Nephron (organoid): Measurements from ENCODE around the gene METRN.
A peak's percentile ranks its signal among the peaks of the same experiment; 100 is the strongest.

Experiments
- H3K27ac Mint-ChIP-seq, 3 experiments: 2 replicates each; pipeline ENCODE4 v1.8.0; 2020; ENCODE audit warnings: mixed read lengths in 3 of 3, mild to moderate bottlenecking in 2 of 3, moderate library complexity in 1 of 3
- H3K27me3 Mint-ChIP-seq: 2 replicates; pipeline ENCODE4 v1.8.0; 2021; ENCODE audit warnings: low read depth, mild to moderate bottlenecking, moderate library complexity, mixed read lengths
- H3K36me3 Mint-ChIP-seq: 2 replicates; pipeline ENCODE4 v1.8.0; 2020; ENCODE audit warnings: low read depth, mixed read lengths
- H3K4me1 Mint-ChIP-seq: 2 replicates; pipeline ENCODE4 v1.8.0; 2020; ENCODE audit warnings: mixed read lengths
- H3K4me3 Mint-ChIP-seq, 3 experiments: 2 replicates each; pipeline ENCODE4 v1.8.0; 2020; ENCODE audit warnings: mild to moderate bottlenecking in 3 of 3, mixed read lengths in 3 of 3, moderate library complexity in 2 of 3
- H3K9me3 Mint-ChIP-seq: 2 replicates; pipeline ENCODE4 v1.8.0; 2020; ENCODE audit warnings: mixed read lengths
- TF ChIP-seq, protein P1 (sequence below), 3 experiments: fragments of 200-600 bp; sonication (generic); IDR thresholded peaks; one replicate each; pipeline ENCODE4 v1.5.0; 2021; ENCODE audit warnings: antibody characterized with exemption in 3 of 3; ENCODE audit not compliant: unreplicated experiment in 3 of 3

The METRN gene

GRCh38 chr16:723695-724094 is 8.8 kb downstream of the METRN start:
- Mint-ChIP-seq H3K9me3 (no peaks in the 10 kb centered on the region), H3K36me3 (no peaks in the 10 kb centered on the region), H3K4me1 (peaks cover 11% of the 10 kb centered on the region), H3K4me3 (no peak overlapping the region), H3K27ac (no peak overlapping the region), H3K27me3 (peaks cover 12% of the 10 kb centered on the region)
- TF ChIP-seq, protein P1, sequence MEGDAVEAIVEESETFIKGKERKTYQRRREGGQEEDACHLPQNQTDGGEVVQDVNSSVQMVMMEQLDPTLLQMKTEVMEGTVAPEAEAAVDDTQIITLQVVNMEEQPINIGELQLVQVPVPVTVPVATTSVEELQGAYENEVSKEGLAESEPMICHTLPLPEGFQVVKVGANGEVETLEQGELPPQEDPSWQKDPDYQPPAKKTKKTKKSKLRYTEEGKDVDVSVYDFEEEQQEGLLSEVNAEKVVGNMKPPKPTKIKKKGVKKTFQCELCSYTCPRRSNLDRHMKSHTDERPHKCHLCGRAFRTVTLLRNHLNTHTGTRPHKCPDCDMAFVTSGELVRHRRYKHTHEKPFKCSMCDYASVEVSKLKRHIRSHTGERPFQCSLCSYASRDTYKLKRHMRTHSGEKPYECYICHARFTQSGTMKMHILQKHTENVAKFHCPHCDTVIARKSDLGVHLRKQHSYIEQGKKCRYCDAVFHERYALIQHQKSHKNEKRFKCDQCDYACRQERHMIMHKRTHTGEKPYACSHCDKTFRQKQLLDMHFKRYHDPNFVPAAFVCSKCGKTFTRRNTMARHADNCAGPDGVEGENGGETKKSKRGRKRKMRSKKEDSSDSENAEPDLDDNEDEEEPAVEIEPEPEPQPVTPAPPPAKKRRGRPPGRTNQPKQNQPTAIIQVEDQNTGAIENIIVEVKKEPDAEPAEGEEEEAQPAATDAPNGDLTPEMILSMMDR (IDR thresholded peaks at IDR 0.05; ENCODE audit: unreplicated experiment in 3 of 3): no peak

GRCh38 chr16:724188-725040 is 9.5 kb downstream of the METRN start:
- Mint-ChIP-seq H3K4me1 (peaks cover 5% of the 10 kb centered on the region), H3K4me3 (no peak overlapping the region), H3K9me3 (no peaks in the 10 kb centered on the region), H3K27ac (no peak overlapping the region), H3K36me3 (no peaks in the 10 kb centered on the region), H3K27me3 (peaks cover 13% of the 10 kb centered on the region)
- TF ChIP-seq, protein P1 (IDR thresholded peaks at IDR 0.05; ENCODE audit: unreplicated experiment in 3 of 3): no peak

DNA sequence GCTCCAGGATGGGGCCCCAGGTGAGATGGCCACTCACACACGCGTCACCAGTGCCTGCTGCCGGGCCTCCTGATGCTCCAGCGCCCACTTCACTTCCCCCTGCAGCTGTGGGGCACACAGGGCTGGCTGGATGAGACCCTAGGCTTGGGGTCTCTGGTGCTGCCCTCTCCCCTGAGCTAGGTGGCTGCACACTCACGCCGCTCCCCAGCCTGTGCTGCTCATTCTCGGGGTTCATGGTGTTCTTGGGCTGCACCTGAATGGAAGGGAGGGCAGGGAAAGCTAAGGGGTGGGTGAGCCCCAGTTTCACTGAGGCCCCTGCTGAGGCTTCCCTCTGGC is 10.1 kb downstream of the METRN start:
- Mint-ChIP-seq H3K4me3 (peak overlapping the region; percentile 37 to 71 (median 58)), H3K4me1 (peaks cover 5% of the 10 kb centered on the region), H3K36me3 (no peaks in the 10 kb centered on the region), H3K27ac (no peak overlapping the region), H3K27me3 (peaks cover 13% of the 10 kb centered on the region), H3K9me3 (no peaks in the 10 kb centered on the region)
- TF ChIP-seq, protein P1 (IDR thresholded peaks at IDR 0.05; ENCODE audit: unreplicated experiment in 3 of 3): no peak

DNA sequence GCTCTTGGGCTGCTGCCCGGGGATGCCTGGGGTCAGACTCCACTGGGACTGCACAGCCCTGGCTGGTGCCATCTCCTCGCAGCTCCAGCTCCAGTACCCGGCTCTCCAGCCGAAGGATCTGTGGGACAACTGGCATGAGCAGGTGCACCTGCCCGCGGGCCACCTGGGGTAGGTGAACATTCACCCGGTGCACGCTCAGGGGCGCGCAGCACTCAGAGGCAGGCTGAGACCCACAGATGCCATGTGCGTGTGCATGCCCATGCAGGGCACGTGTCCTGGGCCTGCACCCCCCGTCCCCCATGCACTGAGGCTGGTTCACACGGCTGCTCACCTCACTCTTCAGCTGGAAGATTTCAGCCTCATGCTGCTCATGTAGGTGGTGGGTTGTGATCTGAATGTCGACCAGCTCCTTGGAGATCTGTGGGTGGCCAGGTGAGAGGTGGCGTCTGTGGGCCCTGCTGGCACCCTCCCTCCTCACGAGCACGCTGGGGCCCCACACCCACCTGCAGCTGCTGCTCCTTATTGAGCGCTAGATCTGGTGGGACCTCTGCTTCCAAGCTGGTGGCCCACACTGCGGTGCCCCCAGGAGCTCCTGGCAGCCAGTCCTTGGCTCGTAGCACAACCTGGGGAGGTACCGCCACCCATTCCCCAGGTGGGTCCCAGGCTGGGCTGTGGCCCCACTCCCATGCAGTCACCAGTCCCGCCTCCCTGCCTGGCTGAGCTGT is 10.7 kb downstream of the METRN start:
- no peak overlapping the region for H3K27ac Mint-ChIP-seq
- peaks cover 13% of the 10 kb centered on the region for H3K27me3 Mint-ChIP-seq
- peak overlapping the region in 1 of 3 experiments; percentile 19 for H3K4me3 Mint-ChIP-seq
- no peaks in the 10 kb centered on the region for H3K9me3 Mint-ChIP-seq
- no peaks in the 10 kb centered on the region for H3K4me1 Mint-ChIP-seq
- no peaks in the 10 kb centered on the region for H3K36me3 Mint-ChIP-seq
- TF ChIP-seq, protein P1 (IDR thresholded peaks at IDR 0.05; ENCODE audit: unreplicated experiment in 3 of 3): no peak

- TF ChIP-seq, protein P1 (IDR thresholded peaks at IDR 0.05; ENCODE audit: unreplicated experiment in 3 of 3): no peak
- Mint-ChIP-seq H3K36me3 (no peaks in the 10 kb centered on the region), H3K4me1 (no peaks in the 10 kb centered on the region), H3K9me3 (no peaks in the 10 kb centered on the region), H3K27ac (no peak overlapping the region), H3K4me3 (peak overlapping the region in 1 of 3 experiments; percentile 47), H3K27me3 (peaks cover 13% of the 10 kb centered on the region)
Measured at GRCh38 chr16:726188-726437, 11.2 kb downstream of the METRN start.
